HCT116 (cell line): ENCODE measurements around the gene IL6R. TPM values are rescaled to one million over a fixed set of nuclear protein-coding genes. Genes with fewer than 3 reads are reported as not detected.

Experiments
- ATAC-seq: fragments of 200-7000 bp; cut with Tn5 transposase; 2 replicates; pipeline ENCODE4 v1.9.1; 2020; ENCODE audit warnings: mild to moderate bottlenecking, moderate library complexity
- BruUV-seq: library from RNA; stranded (reverse); fragments of 400-500 nt; replicated peaks from 2 replicates; lab custom pipeline; 2021; lab: Mats Ljungman, UMichigan
- CTCF ChIA-PET: fragments of 300-600 bp; sonication (Branson Sonifier 250); formaldehyde crosslinking; loops from one replicate; lab custom pipeline; 2021; ENCODE audit warnings: antibody characterized with exemption; lab: Charles Lee
- POLR2A ChIA-PET: fragments of 300-600, 350-600 bp; sonication (Branson Sonifier 250); formaldehyde crosslinking; loops from one replicate; lab custom pipeline; 2021; ENCODE audit warnings: antibody characterized with exemption; lab: Charles Lee
- RAD21 ChIA-PET, 2 experiments: fragments of 300-600 bp; sonication (Branson Sonifier 250); formaldehyde crosslinking; loops; one replicate each; lab custom pipeline; 2023; ENCODE audit warnings: low total read pairs in 2 of 2; ENCODE audit not compliant: uncharacterized antibody in 2 of 2, unreplicated experiment in 2 of 2, low non-redundant PET in 1 of 2; lab: Charles Lee
- DNase-seq: peaks from one replicate; pipeline ENCODE4 v3.0.0-alpha.2; 2010; ENCODE audit warnings: low read depth, low spot score
- H2AFZ ChIP-seq: fragments of 200-600 bp; shearing (Covaris generic), sonication (generic); 2 replicates; pipeline ENCODE4 v1.6.1; 2017; ENCODE audit warnings: low read depth, mixed run types, mixed read lengths, antibody characterized with exemption, low read length; ENCODE audit not compliant: poor library complexity, severe bottlenecking
- H3K27ac ChIP-seq: 2 replicates; pipeline ENCODE4 v1.5.1; 2012; ENCODE audit warnings: low read depth, low read length
- H3K27me3 ChIP-seq: fragments of 200-600 bp; sonication (generic); 2 replicates; pipeline ENCODE4 v1.6.1; 2016; ENCODE audit warnings: mixed run types, low read length, mixed read lengths; ENCODE audit not compliant: insufficient read depth
- H3K36me3 ChIP-seq, 2 experiments: fragments of 200-500 bp in 1 of 2; fragments of 200-600 bp in 1 of 2; sonication (Bioruptor generic) in 1 of 2; sonication (generic) in 1 of 2; 2 replicates each; pipeline versions ENCODE4 v1.5.1 to v1.6.1; 2014 to 2016; ENCODE audit warnings: low read length in 2 of 2, inconsistent platforms in 1 of 2, mixed read lengths in 1 of 2, mixed run types in 1 of 2; ENCODE audit not compliant: insufficient read depth in 2 of 2, control insufficient read depth in 1 of 2
- H3K4me1 ChIP-seq, 2 experiments: fragments of 200-600 bp in 1 of 2; sonication (generic) in 1 of 2; 2 replicates each; pipeline versions ENCODE4 v1.5.1 to v1.6.1; 2012 to 2017; ENCODE audit warnings: low read length in 2 of 2, inconsistent platforms in 1 of 2, mild to moderate bottlenecking in 1 of 2, mixed read lengths in 1 of 2, mixed run types in 1 of 2, moderate library complexity in 1 of 2; ENCODE audit not compliant: insufficient read depth in 2 of 2, control insufficient read depth in 1 of 2
- H3K4me2 ChIP-seq: fragments of 200-600 bp; sonication (generic); 2 replicates; pipeline ENCODE4 v1.6.1; 2017; ENCODE audit warnings: mixed run types, low read length, mixed read lengths
- H3K4me3 ChIP-seq, 2 experiments: fragments of 200-600 bp in 1 of 2; sonication (generic) in 1 of 2; replicated peaks in 1 of 2; 2 replicates each; pipeline ENCODE4 v1.5.1; 2011 to 2016; ENCODE audit warnings: low read length in 2 of 2, control low read depth in 1 of 2, low read depth in 1 of 2, mild to moderate bottlenecking in 1 of 2, mixed read lengths in 1 of 2, mixed run types in 1 of 2
- H3K79me2 ChIP-seq: fragments of 200-600 bp; sonication (generic); 2 replicates; pipeline ENCODE4 v1.6.1; 2017; ENCODE audit warnings: mild to moderate bottlenecking, mixed run types, low read length, moderate library complexity, mixed read lengths; ENCODE audit not compliant: insufficient read depth
- H3K9ac ChIP-seq: fragments of 200-600 bp; sonication (generic); 2 replicates; pipeline ENCODE4 v1.6.1; 2016; ENCODE audit warnings: low read length, mixed read lengths
- H3K9me2 ChIP-seq: fragments of 200-600 bp; sonication (generic), shearing (Covaris generic); 2 replicates; pipeline ENCODE4 v1.6.1; 2017; ENCODE audit warnings: mixed run types, mild to moderate bottlenecking, moderate library complexity; ENCODE audit not compliant: insufficient read depth
- H3K9me3 ChIP-seq, 2 experiments: fragments of 200-500 bp in 1 of 2; fragments of 200-600 bp in 1 of 2; sonication (Bioruptor generic) in 1 of 2; sonication (generic) in 1 of 2; 2 replicates each; pipeline ENCODE4 v1.6.1; 2014 to 2017; ENCODE audit warnings: low read length in 2 of 2, mixed read lengths in 2 of 2, inconsistent platforms in 1 of 2, low read depth in 1 of 2, mild to moderate bottlenecking in 1 of 2, mixed run types in 1 of 2, moderate library complexity in 1 of 2; ENCODE audit not compliant: control insufficient read depth in 1 of 2, insufficient read depth in 1 of 2
- H4K20me1 ChIP-seq: fragments of 200-600 bp; sonication (generic), shearing (Covaris generic); 2 replicates; pipeline ENCODE4 v1.6.1; 2017; ENCODE audit warnings: mixed run types, mild to moderate bottlenecking, moderate library complexity; ENCODE audit not compliant: insufficient read depth
- ATF3 ChIP-seq: IDR thresholded peaks from 2 replicates; pipeline ENCODE4 v1.6.1; 2012
- EGR1 ChIP-seq: IDR thresholded peaks from 2 replicates; pipeline ENCODE4 v1.6.1; 2012; ENCODE audit warnings: low read depth
- ELF1 ChIP-seq: IDR thresholded peaks from 2 replicates; pipeline ENCODE4 v1.6.1; 2012; ENCODE audit warnings: low read depth, borderline replicate concordance
- EZH2phosphoT487 ChIP-seq: fragments of 200-600 bp; IDR thresholded peaks from 2 replicates; pipeline ENCODE4 v1.6.1; 2018; ENCODE audit warnings: antibody characterized with exemption, borderline replicate concordance
- FOSL1 ChIP-seq: IDR thresholded peaks from 2 replicates; pipeline ENCODE4 v1.6.1; 2012; ENCODE audit warnings: low read depth
- JUND ChIP-seq: IDR thresholded peaks from 2 replicates; pipeline ENCODE4 v1.6.1; 2012
- MAX ChIP-seq: IDR thresholded peaks from 2 replicates; pipeline ENCODE4 v1.6.1; 2012
- POLR2AphosphoS5 ChIP-seq: IDR thresholded peaks from 2 replicates; pipeline ENCODE4 v1.6.1; 2011; ENCODE audit warnings: mild to moderate bottlenecking, low read depth, low read length, moderate library complexity
- RAD21 ChIP-seq: IDR thresholded peaks from 2 replicates; pipeline ENCODE4 v1.6.1; 2012; ENCODE audit warnings: low read depth, mild to moderate bottlenecking
- REST ChIP-seq: IDR thresholded peaks from 2 replicates; pipeline ENCODE4 v1.6.1; 2012; ENCODE audit warnings: low read depth
- SIN3A ChIP-seq: IDR thresholded peaks from 2 replicates; pipeline ENCODE4 v1.6.1; 2012; ENCODE audit warnings: low read depth
- SP1 ChIP-seq: IDR thresholded peaks from 2 replicates; pipeline ENCODE4 v1.6.1; 2012; ENCODE audit warnings: low read depth
- SRF ChIP-seq: IDR thresholded peaks from 2 replicates; pipeline ENCODE4 v1.6.1; 2012; ENCODE audit warnings: low read depth
- TCF7L2 ChIP-seq: IDR thresholded peaks from 2 replicates; pipeline ENCODE4 v1.7.0; 2011; ENCODE audit warnings: borderline replicate concordance, inconsistent platforms; ENCODE audit not compliant: insufficient read depth, insufficient read length; ENCODE audit errors: extremely low read depth
- YY1 ChIP-seq: IDR thresholded peaks from 2 replicates; pipeline ENCODE4 v1.6.1; 2011; ENCODE audit warnings: low read length, low read depth, moderate library complexity, mild to moderate bottlenecking; ENCODE audit not compliant: insufficient replicate concordance; ENCODE audit errors: extremely low read depth
- ZBTB33 ChIP-seq: IDR thresholded peaks from 2 replicates; pipeline ENCODE4 v1.6.1; 2011; ENCODE audit warnings: mild to moderate bottlenecking, low read length, moderate library complexity; ENCODE audit not compliant: insufficient replicate concordance; ENCODE audit errors: extremely low read depth
- ZNF274 ChIP-seq: fragments of 200-500 bp; sonication (Bioruptor generic); IDR thresholded peaks from 2 replicates; pipeline ENCODE4 v1.6.1; 2014; ENCODE audit warnings: mild to moderate bottlenecking, low read depth, low read length, inconsistent platforms
- intact Hi-C: fragments of 100-400 bp; cut with micrococcal nuclease; formaldehyde crosslinking; loops from 2 replicates; pipeline ENCODE4 v1.10.0; 2022
- total RNA-seq: library from RNA; stranded (reverse); gene quantifications from one replicate; pipeline ENCODE4 v1.2.1, GENCODE V29; 2021; ENCODE audit not compliant: unreplicated experiment

IL6R gene
- total RNA-seq, 1 experiment from 2014 or later, result 6.8 TPM

- TF ChIP-seq MAX, result peak; percentile 95
- TF ChIP-seq JUND, result peak; percentile 98
- peak; percentile 86 for TF ChIP-seq EGR1
- no peak for TF ChIP-seq REST
- TF ChIP-seq TCF7L2, result peak; percentile 69
- TF ChIP-seq ZNF274, result no peak
- TF ChIP-seq ELF1, result no peak
- TF ChIP-seq SIN3A, result peak; percentile 97
These were observed 13.1 kb downstream of the IL6R start (continued) for GRCh38 chr1:154418062-154418921.

GRCh38 chr1:154418923-154419619 lies 13.9 kb downstream of the IL6R start:
- DNase-seq (no peak), ATAC-seq (no peak)
- H3K79me2 ChIP-seq, result no peaks in the 10 kb centered on the region
- no TSS peak for BruUV-seq
- H3K4me1 ChIP-seq, result peaks cover 62 to 73% of the 10 kb centered on the region in 2 experiments
- H3K36me3 ChIP-seq, result no peaks in the 10 kb centered on the region
- peak overlapping the region; percentile 76 for H3K27ac ChIP-seq
- H3K27me3 ChIP-seq, result no peaks in the 10 kb centered on the region
- H3K9ac ChIP-seq, result peak overlapping the region; percentile 57
- no peaks in the 10 kb centered on the region for H4K20me1 ChIP-seq
- H3K9me3 ChIP-seq, result no peaks in the 10 kb centered on the region
- ChIA-PET POLR2A (interaction anchor here (1.1 to 2.5 kb wide), 3 partner anchors 8 to 13 kb away, joined by 4 to 8 read pairs (median 7); no protein-coding TSS in a partner anchor), RAD21 (no interaction called here), CTCF (interaction anchor here (1.0 to 2.1 kb wide), 3 partner anchors 13 to 22 kb away, joined by 3 to 9 read pairs (median 4); no protein-coding TSS in a partner anchor)
- no peaks in the 10 kb centered on the region for H3K9me2 ChIP-seq
- intact Hi-C loops, result loop anchor here (2.0 kb wide), 1 partner anchor 14 kb away; no protein-coding TSS in a partner anchor
- H3K4me2 ChIP-seq, result peak overlapping the region; percentile 78
- no peak overlapping the region for H2AFZ ChIP-seq
- H3K4me3 ChIP-seq, result peak overlapping the region in 1 of 2 experiments; percentile 35; a peak in 3 of 4 replicates
- TF ChIP-seq FOSL1 (no peak), POLR2AphosphoS5 (no peak), SP1 (no peak), RAD21 (no peak), EZH2phosphoT487 (no peak), YY1 (no peak), SRF (no peak), ATF3 (no peak), ZBTB33 (no peak), ZNF274 (no peak)
